HG03575 (cell line): ENCODE measurements around the gene G0S2.
"Not testable (repeated sequence)": the region's sequence is repeated elsewhere in the genome, so short reads cannot be mapped to it uniquely, and the experiment has no call there.

Experiments used
- ATAC-seq: cut with Tn5 transposase; IDR thresholded peaks from one replicate; pipeline ENCODE4 v1.9.1; 2021; ENCODE audit not compliant: unreplicated experiment, insufficient number of reproducible peaks, low FRiP score; ENCODE audit errors: extremely low read depth

Gene G0S2

DNA sequence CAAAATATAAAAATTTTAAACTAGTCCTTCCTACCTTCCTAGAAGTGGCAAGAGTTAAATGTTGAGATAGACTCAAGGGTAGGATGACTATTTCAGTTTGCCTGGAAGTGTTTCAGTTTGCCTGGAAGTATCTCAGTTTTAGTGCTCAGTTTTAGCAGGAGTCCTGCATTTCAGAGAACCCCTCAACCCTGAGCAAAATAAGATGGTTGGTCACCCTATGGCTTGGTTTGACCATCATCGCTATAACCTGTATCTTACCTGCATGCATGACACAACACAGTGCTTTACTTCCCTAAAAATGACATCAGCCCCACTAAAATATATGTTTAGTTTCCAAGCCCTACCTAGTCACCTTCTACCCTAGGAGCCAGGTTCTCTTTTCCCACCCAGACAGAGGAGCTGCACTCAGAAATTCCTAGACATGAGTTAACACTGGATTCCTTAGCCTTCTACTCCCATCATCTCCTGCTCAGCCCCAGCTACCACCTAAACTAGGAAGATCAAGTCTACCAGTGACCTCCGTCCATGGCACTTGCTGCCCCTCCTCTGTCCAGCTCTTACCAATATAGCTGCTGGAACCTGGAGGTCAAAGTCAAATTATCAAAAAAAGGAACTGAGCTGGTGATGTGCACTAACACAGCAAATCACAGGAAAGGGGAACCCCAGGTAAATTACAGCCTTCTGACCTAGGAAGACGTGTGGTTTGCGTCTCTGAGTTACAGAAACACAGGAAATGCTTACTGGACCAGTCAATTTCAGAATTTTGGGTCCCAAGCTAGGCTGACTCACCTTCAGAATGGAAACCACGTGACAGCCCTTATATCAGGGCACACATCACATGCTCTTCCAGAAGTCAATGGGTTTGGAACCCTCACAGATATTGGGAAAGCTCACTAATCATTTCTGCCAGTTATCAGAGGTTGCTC is 2.2 kb upstream of the G0S2 start:
- peak; percentile 81 for ATAC-seq

DNA sequence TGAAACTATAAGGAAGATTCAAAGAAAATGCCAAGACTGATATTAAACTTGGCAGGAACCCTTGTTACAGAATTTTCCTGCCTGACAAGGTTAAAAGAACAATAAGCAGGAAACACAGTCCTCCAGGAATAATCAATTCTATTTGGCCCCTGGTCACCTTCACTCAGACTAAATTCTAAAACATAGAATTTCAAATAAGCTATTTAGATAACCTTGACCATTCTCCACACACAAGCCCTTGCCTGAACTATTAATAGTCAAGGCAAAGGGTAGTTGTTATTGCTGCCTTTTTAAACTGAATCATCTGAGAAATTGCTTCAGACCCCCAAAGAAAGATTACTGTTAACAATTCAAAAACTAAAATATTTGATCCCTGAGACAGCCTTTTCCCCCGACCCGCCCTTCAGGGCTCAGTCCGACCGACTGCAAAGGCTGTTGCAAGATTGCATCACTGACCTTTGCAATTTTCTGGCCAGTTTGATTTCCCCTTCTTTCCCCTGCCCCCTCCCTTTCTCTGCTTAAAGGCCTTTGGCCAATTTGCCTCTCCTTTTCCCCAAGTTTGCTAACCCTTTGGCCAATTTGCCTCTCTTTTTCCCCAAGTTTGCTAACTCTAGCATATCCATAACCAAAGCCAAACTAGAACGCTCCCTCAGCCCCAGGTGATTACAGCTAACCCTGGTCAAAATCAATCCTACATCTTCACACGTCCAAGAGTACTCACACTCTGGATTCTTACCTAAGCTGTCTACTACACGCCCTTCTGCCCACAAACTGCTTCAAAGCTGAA is 1.4 kb upstream of the G0S2 start:
- no peak for ATAC-seq

DNA sequence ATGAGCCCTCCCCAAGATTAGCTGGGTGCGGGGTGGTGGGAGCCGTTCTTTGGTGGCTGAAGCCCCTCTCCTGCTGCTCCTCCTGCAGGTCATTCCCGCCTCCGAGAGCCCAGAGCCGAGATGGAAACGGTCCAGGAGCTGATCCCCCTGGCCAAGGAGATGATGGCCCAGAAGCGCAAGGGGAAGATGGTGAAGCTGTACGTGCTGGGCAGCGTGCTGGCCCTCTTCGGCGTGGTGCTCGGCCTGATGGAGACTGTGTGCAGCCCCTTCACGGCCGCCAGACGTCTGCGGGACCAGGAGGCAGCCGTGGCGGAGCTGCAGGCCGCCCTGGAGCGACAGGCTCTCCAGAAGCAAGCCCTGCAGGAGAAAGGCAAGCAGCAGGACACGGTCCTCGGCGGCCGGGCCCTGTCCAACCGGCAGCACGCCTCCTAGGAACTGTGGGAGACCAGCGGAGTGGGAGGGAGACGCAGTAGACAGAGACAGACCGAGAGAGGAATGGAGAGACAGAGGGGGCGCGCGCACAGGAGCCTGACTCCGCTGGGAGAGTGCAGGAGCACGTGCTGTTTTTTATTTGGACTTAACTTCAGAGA is 448 bp downstream of the G0S2 start:
- no peak for ATAC-seq

DNA sequence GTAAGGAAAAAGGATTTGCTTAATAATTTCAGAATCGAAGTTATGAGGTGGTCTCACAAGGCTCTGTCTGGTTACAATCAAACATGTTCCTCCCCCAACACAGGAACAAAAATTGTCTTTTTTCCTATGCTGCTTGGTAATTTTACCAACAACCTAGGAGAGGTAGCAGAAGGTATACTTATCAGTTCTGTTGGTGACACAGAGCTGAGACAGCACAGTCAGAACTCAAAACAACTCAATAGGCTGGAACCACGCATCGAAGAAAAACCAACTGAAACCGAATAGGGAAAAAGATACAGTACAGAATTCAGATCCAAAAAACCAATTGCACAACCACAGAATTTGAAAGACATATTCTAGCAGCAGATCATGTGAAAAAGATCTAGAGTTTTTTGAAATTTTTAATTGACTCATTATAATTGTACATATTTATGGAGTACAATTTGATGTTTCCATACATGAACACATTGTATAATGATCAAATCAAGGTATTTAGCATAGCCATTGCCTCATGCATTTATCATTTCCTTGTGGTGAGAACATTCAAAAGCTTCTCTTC is 3.8 kb downstream of the G0S2 start:
- no peak for ATAC-seq

DNA sequence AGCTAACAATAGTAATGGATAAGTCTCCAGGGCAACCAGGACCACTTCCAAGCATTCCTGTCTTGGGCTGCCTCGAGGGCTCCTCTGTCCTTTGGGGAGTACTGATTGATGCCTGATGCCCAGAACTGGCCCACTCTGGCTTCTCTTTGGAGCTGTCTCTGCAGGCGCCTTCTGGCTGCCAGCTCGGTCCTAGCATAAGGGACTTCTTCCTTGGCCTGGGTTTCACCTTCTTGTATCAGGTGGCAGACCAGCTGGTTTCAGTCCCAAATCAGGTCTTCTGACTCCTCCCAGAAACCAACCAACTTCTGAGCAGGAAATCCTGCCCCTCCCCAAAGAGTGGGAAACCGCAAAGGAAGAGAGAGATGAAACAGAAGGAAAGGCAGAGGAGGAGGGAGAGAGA is 10.6 kb downstream of the G0S2 start:
- no peak for ATAC-seq

DNA sequence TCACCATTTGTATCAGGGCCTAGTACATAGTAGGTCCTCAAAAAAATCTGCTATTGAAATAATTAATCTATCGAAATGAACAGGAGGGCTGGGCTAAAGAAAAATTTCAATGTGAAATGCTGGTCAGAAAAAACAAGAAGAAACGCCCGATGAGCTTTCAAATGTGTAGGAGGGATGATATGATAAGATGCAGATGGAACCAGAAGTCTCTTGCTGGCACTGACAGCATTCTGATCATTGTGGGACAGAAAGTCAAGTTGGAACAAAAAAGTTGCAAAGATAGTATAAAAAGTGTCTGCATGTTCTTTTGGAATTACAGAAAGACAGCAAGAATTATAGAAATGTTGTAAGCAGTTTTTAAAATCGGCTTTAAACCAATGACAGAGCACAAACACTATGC is 11.1 kb downstream of the G0S2 start:
- ATAC-seq, result no peak

DNA sequence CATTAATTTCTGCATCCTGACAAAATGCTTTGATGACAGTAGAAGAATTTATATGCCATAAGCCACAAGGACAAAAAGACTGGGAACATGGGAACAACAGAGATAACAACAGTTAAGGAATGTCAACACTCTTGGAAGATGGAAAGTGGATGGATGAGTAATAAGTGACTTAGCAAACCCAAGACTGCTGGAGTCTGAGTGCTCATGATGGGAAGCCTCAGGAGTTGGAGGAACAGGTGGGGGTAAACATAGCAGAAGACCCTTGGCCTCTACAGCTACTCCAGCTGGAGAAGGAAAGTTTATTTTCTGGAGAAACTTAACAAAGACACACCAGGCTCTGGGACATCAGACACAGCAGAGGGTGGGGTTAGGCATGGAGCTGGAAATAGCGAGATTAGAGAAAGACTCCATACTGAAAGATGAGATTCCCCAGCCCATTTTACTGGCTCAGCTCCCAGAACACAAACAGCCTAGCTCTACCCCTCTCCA is 13.6 kb downstream of the G0S2 start:
- ATAC-seq, result no peak

DNA sequence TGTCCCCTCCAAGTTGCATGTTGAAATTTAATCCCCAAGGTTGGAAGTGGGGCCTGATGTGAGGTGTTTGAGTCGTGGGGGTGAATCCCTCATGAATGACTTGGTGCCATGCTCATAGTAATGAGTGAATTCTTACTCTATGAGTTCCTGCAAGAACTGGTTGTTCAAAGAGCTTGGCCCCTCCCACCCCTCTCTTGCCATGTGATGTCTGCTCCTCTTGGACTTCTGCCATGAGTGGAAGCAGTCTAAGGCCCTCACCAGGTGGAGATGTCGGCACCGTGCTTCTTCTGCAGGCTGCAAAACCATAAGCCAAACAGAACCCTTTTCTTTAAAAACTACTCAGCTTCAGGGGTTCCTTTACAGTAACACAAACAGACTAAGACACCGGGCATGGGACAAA is 14.3 kb downstream of the G0S2 start:
- ATAC-seq, result no peak

DNA sequence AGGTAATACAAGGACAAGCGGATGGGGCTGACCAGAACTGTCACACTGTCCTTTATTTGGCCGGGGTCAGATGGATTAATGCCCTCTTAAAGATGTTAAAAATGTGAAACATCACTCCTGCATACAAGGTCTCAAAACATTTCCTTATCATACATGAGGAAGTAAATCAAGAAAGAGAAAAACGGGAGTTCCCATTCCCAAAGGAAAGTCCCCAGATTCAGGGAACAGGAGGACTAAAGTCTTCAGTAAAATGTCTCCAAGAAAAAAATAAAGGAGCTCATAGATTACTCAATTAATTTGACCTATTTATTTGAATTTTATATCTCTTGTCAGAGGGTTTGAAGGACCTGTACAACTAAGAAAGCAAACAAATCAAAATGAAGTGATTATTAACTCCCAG is 16.0 kb downstream of the G0S2 start:
- no peak for ATAC-seq

DNA sequence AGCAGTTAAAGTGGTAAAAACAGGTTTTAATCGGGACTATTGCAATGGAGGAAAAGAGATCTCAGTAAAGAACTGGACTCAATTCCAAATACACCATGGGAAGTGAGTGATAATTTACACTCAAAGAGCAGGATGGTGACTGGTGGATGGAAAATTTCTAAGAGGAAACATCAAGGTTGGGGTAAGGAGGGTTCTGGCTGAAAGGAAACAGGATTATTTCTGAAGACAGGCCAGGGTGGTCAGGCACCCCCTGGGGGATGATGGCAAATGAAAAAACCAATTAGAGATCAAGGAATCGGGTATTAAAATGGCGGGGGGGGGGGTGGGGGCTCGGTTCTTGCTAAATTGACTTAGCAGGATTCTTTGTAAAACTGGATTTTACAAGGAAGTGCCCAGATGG is 17.1 kb downstream of the G0S2 start:
- ATAC-seq, result no peak

DNA sequence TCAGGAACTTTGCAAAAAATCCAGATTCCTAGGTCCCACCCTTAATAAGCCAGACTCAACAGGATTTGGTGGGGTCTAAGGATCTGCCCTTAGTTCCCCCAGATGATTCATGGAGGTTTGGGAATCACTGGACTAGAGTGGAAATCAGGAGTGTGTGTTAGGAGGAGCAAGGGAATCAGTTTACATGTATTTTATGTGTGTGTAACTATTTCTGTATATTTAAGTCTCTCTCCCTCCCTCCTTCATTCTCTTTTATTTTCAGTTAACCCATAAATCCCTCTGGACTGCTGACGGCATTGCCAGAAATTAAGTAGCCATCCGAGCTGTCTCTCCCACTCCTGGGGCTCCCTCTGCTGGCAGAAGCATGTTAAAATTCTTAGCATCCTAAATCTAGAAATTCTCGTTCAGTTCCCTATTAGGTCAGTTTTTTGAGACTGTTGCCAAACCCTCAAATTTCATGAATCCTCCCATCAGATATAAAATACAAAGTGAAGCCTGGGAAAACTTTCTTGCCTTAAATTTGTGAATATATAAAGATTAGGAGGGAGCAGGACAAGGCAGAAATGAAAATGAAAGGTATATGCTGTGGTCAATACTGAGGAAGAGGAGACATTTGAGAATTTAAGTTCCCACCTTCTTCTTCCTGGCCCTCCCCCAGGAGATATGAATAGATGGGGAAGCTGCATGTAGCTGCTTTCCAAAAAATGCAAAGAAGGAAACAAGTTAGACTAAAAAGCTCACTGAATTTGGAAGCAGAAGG is 17.7 kb downstream of the G0S2 start:
- no peak for ATAC-seq

DNA sequence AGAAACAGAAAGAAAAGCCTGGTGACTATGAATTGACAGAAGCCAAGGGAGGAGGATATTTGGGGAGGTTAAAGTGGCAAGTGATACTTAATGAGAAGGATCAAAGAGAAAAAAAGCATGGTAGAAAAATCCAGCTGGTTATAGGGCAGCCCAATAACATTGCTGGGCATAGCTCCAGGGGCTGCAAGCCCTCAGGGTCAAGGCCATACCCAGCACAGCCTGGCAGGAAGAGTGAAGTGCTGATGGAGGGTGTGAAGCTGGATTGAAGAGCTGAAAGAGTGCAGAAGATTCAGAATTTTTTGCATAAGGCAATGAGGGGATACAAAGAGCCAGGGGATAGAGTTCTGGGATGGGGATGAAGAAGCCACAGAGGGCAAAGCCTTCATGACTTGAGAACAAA is 21.5 kb downstream of the G0S2 start:
- ATAC-seq, result no peak

DNA sequence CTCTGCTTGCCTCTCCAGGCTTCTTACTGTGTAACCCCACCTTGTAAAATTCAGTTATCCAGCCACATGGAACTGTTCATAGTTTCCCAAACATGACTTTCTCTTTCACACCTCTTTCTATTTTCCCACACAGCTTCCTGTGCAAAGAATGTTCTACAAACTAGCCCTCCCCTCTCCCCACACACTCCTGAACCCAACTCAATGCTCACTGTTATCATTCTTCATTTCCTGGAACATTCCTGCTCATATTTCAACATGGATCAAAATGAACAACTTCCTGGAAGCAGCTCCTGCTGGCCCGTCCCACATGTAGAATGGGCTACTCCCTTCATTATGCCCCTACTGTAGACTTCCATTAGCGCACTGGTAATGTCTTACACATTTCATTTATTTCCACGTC is 21.9 kb downstream of the G0S2 start:
- ATAC-seq, result no peak

DNA sequence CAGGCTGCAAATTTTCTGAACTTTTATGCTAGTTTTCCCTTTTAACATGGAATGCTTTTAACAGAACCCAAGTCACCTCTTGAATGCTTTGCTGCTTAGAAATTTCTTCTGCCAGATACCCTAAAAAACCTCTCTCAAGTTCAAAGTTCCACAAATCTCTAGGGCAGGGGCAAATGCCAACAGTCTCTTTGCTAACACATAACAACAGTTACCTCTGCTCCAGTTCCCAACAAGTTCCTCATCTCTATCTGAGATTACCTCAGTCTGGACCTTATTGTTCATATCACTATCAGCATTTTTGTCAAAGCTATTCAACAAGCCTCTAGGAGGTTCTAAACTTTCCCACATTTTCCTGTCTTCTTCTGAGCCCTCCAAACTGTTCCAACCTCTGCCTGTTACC is 25.5 kb downstream of the G0S2 start:
- not testable (repeated sequence) for ATAC-seq

DNA sequence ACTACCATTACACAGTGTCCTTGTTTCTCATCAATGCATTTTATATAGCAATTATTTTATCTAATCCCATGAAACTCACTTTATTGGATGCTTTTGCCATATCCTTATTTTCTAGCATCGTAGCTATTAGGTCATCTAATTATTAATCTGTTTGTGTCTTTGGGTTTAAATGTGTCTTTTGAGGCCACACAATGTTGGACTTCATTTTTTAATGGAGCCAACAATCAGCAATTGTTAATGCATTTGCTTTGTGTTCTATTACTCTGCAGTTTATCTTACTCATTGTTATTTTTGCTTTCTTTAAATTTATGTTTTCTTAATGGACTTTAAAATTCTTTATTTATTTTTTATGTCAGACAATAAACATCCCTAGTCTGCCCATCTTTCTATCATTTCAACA is 27.6 kb downstream of the G0S2 start:
- ATAC-seq, result no peak

DNA sequence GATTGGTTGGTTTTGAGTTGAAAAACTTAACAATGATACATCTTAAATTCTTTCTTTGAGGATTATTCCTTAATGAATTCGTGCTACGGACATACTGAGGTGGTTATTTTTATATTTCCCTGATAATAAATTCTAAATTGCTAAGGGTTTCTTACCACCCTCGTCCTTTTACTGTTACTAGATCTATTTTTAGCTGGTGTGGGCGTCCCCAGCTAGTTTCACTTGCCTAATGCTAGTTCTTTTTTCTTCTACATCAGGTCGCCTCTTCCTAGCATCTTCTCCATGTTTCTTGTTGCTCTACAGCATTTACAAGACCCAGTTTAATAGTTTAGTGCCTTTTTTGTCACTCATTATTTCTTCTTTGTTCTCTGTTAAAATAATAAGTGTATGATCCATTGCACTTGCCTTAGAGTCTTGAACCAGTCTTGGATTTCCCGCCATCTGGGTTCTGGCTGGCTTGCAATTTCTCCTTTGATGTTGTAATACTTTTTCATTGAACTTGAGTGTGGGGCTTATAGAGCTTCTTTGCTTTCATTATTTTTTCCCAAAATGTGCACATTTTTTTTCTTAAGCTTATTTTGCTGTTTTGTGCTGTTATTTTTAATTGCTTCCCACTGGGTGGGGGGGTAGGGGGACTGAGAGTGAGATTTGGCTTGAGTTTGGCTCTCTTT is 28.8 kb downstream of the G0S2 start:
- no peak for ATAC-seq

DNA sequence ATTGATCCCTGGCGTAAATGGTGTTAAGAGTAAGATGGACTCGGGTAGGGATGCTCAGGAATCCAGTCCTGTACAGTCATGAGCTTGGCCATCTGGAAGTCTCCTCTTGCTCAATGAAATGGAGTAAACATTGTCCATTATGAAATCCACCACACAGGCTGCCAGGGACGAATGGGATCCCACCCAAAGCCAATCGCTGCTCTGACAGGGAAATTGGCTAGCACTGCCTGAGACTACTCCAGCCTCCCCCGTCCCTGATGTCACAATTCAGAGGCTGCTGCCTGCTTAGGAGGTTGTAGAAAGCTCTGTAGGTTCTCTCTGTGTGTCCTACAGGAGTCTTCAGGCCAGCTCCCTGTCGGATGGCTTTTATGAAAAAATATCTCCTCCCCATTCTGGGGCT is 29.4 kb downstream of the G0S2 start, which contains the start of gene HSD11B1:
Gene HSD11B1 (plus strand): TSS at position 263 of the 400 bp plus-strand sequence. CDS start 97 bp downstream, at position 360.
- ATAC-seq, result no peak

DNA sequence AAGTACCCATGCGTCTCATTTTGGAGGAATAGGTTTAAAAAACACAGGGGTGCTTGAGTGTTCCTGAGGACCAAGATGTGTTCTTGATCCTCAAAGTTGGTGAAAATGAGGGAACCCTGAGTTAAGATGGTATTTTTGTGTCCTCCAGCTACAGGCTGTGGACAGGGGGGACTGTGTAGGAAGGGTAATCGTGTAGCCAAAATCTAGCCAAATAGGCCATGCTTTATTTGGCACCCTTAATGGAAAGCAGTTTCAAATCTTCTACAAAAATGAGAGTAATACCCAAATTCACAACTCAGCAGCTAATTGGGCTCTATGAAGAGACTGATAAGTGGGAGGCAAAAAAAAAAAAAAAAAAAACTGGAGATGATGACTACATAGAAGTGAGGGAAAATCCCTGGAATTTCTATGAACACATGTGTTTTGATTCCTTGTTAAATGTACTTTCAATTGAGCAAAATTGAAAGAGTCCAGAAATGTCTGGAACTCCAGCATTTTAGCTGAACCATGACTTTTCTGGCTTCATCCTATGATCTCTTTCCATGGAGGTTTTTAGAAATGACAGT is 29.9 kb downstream of the G0S2 start:
- no peak for ATAC-seq
